Activated CD8-positive, alpha-beta memory T cell treated with anti-CD3 and anti-CD28 coated beads for 1 hour (primary cell): Measurements from ENCODE around the gene NEK2.
A peak's percentile ranks its signal among the peaks of the same experiment; 100 is the strongest.
"Not testable (repeated sequence)": the region's sequence is repeated elsewhere in the genome, so short reads cannot be mapped to it uniquely, and the experiment has no call there.

Experiments used
- DNase-seq, 2 donors: peaks; one replicate each; pipeline ENCODE4 v3.0.0-alpha.2; 2020; ENCODE audit warnings: low read depth in 1 of 2; ENCODE audit errors: extremely low read depth in 1 of 2

NEK2 gene

GRCh38 chr1:211675230-211676105 lies at the start of gene NEK2:
TSS of gene NEK2 (minus strand) at chr1:211675621. CDS start at chr1:211675479, 142 bp downstream.
- peak; percentile 61 to 65 for DNase-seq

- DNase-seq: no peak
Observed at GRCh38 chr1:211724687-211725196, 49.3 kb upstream of the NEK2 start.

DNA sequence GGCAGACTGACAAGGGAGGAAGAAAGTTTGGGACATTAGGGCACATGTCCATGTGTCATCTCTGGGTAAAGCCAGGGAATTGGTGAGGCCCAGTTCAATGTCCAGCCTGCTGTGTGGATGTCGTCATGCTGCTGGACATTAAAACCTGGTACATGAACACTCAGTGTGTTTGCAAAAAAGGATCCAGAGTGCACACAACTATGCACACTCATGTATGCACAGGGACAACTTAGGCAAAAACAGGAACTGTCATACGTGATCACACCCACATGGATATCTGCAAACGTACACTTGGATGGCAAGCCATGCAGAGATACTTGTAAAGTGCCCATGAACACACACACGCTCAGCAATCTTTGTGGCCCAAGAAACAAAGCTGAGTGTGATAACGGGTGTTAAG lies 47.9 kb upstream of the NEK2 start:
- DNase-seq: no peak

DNA sequence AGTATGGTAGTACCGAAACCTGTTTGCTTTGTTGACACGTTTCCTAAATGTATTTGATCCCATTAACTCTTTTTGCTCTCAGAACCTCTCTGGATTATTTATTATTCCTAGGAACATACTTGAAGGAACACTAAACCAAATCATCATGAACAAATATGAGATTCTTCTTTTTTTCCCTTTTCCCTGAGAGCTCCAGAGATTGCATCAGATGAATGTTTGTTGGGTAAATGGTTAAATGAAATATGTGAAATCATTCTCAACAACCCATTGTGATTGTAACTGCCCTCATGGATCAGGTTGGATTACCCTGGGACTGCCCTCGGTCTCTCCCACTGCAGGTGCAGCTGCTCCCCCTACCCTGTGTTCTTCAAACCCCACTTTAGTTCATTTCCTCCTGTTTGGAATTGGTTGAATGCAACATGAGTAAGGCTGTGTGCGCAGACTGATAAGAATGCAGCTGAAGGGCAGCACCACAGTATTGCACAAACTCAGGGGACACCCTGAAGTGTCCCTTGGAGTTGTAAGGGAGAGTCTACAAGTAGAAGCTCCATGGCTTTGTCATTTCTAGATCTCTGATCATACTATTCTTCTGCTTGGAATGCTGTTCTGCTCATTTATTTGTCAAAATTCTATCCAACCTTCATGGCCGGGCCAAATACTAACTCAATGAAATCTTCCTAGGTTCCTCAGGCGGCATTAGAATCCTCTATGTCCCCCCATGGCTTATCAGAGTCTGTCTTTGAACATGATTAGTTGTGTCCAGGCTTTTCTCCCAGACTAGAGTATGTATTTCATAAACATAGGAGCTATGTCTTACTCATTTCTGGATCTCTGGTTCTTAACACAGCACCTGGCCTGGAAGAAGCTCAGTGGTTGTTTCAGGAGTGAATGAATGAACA lies 47.1 kb upstream of the NEK2 start:
- DNase-seq: no peak

DNA sequence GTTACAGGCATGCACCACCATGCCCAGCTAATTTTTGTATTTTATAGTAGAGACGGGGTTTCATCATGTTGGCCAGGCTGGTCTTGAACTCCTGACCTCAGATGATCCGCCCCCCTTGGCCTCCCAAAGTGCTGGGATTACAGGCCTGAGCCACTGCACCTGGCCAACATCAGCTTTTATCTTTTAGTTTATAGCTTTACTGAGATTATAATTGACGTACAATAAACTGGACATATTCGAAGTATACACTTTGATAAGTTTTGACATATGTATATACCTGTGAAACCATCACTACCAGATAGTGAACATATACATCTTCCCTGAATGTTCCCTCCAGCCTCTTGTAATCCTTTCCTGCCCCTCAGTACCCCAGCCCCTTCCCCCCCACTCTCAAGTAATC lies 41.1 kb upstream of the NEK2 start:
- not testable (repeated sequence) for DNase-seq

DNA sequence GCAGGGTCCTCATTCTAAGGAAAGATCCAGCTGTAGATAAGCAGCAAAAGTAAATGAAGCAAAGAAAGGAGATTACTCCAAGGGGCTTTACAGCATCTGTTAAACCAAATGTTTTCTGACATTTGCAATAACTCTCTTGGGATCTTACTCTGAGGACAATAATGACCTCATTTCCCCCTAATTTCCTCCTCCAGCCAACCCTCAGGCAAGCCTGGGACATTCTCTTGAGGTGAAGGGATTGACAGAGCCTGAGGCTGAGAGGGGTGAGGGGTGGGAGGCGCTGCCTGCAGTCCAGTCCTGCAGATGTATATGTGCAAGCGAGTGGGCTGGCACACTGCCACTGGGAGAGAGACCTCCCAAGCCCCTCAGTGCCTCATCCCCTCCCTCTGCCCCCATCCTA lies 40.5 kb upstream of the NEK2 start:
- DNase-seq: no peak

DNA sequence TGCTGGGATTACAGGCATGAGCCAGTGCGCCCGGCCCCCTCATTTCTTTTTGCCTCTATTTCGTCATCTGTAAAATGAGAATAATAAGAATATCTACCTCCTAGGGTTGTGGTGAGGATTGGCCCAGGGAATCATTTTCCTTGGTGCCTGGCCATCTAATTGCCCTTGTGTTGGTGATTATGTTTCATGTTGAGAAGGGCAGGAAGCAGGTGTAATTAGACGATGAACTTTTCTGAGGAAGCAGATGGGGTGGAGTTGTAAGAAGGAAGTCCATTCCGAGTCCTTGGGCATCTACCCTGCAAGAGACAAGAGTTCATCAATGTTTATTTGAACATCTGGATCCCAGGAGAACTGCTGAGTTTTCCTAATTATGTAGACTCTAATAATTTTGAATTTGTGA lies 38.7 kb upstream of the NEK2 start:
- DNase-seq: no peak

DNA sequence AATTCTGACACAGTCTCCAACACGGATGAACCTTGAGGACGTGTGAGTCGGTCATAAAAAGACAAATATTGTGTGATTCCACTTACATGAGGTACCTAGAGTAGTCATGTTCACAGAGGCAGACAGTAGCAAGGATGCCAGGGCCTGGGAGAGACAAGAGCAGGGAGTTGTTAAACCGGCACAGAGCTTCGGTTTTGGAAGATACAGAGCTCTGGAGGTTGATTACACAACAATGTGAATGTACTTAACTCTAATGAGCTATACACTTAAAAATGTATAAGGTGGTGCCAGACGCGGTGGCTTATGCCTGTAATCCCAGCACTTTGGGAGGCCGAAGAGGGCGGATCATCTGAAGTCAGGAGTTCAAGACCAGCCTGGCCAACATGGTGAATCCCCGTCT lies 37.8 kb upstream of the NEK2 start:
- no peak for DNase-seq

GRCh38 chr1:211711315-211711705 lies 35.9 kb upstream of the NEK2 start:
- no peak for DNase-seq

GRCh38 chr1:211710566-211711314 lies 35.3 kb upstream of the NEK2 start:
- DNase-seq: no peak

DNA sequence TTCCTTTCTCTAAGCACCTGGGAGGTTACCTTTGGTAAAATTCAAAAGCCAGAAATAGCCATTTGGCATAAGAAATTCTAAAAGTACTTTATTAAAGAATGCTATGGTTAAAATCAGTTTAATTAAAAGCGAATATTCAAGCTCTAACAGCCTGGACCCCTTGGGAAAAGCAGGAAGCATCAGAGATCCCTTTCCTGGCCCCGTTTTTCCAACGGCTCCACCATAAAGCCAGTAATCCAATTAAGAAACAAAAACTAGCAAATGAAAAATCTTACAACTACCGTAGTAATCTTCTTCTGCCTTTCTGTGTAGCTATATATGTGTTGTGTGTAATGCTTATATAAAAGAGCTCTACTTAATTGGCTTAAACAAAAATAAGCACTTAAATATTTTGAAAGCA lies 33.5 kb upstream of the NEK2 start:
- no peak for DNase-seq

GRCh38 chr1:211708006-211708405 lies 32.6 kb upstream of the NEK2 start:
- DNase-seq: no peak

GRCh38 chr1:211705467-211706091 lies 30.2 kb upstream of the NEK2 start:
- DNase-seq: no peak

DNA sequence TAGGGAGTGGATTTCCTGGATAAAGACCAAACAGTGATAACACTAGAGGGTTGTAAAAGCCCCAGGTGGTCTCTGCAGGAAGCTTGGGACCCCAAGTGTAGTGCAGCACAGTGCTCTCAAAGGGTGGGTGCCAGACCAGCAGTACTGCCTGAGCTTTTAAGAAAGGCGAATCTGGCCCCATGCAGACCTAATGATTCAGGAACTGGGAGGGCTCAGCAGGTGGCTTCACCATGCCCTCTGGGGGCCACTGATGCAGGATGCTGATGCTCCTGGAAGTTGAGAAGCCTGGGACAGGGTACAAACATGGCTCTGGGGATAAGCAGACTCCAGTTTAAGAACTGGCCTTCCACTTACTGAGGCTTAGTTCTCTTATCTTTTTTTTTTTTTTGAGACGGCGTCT lies 29.1 kb upstream of the NEK2 start:
- DNase-seq: no peak

- no peak for DNase-seq
Observed at GRCh38 chr1:211703812-211704537, 28.6 kb upstream of the NEK2 start.

DNA sequence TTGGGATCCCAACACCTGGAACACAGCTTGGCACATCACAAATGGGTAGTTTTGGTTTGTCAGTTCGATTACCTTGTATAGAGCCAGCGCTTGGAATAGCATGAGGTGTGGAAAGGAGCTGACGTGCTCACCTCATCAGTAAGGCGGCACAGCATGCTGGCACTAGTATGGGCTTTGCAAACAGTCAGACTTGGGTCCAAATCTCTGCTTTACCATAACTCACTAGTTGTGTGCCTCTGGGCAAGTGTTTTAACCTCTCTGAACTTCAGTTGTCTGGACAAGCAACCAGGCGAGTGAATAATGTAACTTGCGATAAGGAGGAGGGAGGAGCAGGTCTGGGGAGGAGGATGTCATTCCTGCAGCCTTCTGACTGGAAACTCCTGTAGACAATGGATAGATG lies 26.3 kb upstream of the NEK2 start:
- no peak for DNase-seq

GRCh38 chr1:211699059-211699458 lies 23.6 kb upstream of the NEK2 start:
- DNase-seq: no peak

GRCh38 chr1:211698161-211699026 lies 23.0 kb upstream of the NEK2 start:
- DNase-seq: peak; percentile 57 to 72

- DNase-seq: no peak
Observed at GRCh38 chr1:211697356-211697755, 21.9 kb upstream of the NEK2 start.
